Epidermal melanocyte (primary cell): ENCODE results near the gene GPANK1.
"Not testable (repeated sequence)": the region's sequence is repeated elsewhere in the genome, so short reads cannot be mapped to it uniquely, and the experiment has no call there.

ENCODE experiments used
- DNase-seq: peaks from one replicate; pipeline ENCODE4 v3.0.0; 2011; ENCODE audit warnings: low spot score; ENCODE audit not compliant: insufficient read length

GPANK1 gene

DNA sequence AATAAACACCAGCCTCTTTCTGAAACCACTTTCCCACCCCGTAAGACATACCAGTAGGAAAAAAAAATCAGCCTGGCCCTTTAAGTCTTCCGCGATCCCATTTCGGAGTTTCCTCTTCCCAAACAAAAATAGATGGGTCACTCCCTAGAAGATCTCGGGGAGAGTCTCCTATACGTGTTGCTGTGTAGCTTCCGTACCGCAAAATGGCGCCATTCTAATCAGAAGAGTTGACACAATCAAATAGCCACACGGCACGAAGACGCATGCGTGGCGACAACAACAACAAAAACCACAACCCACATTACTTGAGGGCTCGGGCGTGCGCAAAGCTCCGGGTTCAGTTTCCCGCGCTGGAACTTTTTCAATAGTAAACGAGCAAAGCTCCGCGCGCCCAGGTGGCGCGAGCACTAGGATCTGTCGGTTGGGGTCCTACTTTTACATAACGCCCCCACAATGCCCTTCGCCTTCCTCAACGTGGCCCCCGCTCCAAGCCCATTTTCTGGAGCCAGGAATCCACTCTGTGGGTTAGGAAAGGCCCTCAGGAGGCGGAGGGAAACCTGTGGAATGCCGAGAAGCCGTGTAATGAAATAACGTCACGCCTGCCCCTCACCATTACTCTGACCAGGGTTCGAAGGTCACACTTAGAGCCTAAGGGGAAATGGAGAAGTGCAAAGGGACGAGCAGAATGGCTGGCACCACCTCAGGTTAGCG is at the start of gene GPANK1:
Gene GPANK1 (minus strand): TSS at position 208 of the 711 bp plus-strand sequence. CDS start 519 bp downstream, outside the sequence.
- DNase-seq = peak; percentile 90

DNA sequence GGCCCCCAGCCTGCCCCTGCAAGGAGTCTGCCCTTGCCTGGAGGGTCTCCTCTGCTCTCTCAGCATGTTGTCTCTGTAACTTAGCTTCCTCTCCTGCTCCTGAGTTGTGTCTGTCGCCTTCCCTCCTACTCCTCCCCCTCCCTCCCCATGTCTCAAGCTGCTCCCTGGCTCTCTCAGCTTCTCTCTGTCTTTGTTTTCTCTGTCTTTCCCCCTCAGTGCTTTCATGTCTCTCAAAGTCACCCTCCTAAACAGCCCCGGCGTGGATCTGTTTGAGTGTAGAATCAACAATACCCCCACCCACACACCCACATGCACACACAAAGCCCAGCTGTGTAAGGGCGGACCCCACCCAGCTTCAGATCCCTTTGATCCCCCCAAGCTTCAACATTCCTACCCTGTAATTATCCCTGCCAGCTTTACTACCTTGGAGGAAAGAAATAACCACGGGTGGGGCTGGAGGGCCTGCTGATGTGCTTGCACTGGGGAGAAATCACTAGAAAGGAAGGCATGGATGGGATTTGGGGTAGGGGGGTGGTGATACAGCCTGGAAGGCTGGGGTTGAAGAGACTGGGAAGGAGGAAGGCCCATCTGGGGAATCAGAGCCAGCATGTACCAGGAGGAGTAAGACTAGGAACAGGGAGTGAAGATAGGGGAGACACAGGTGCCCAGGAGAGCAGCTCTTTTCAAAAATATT is 49.3 kb upstream of the GPANK1 start:
- DNase-seq = no peak

DNA sequence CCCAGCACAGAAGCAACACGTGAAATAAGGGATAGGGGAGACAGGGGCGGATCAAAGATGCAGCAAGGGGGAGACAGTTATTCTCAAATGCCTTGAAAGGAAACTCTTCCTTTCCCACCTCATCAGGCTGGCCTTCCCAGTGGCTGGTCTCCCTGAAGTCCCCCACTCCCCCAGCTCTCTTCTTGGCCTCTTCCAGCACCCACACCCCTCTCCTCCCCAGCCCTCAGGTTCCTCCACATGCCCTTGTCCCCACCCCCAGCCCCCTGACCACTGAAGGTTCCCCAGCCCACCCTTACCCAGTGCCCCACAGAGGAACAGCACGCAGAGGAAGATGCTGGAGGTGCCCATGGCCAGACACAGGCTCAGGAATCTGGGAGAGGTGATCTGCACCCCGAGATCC is 48.7 kb upstream of the GPANK1 start:
- DNase-seq = no peak

DNA sequence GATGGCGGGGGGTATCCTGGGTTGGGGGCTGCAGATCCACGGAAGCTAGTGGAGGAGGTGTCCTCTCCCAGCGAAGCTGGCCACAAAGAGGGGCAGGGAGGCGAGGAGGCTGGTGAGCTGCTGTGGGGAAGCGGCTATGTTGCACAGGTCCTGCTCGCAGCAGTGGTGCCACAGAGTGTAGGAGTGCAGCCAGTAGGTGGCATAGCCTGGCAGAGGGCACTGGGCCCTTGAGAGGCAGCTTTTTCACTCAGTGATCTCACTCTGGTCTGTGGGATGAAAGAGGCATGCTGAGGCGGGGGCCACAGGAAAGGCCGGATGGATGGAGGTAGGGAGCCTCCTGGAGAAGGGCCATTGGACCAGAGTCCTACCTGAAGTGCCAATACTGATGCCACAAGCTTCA is 47.5 kb upstream of the GPANK1 start:
- no peak for DNase-seq

DNA sequence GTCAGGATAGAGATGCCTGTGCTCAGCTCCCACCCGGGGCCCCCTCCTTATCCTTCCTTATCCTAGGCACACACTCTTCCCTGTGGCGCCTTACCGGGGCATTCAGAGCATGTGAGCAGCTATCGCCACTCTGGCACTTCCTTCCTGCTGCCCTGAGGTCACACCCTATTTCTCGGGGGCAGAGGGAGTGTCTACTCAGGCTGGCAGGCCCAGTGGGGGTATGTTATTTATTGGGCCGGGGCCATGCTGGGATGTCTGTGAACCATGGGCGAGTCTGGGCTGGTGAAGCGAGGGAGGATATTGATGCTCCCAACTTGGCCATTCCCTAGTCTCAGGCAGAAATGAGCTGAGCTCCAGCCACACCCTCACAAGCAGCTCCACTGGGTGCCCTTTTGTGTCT is 46.4 kb upstream of the GPANK1 start:
- DNase-seq = no peak

DNA sequence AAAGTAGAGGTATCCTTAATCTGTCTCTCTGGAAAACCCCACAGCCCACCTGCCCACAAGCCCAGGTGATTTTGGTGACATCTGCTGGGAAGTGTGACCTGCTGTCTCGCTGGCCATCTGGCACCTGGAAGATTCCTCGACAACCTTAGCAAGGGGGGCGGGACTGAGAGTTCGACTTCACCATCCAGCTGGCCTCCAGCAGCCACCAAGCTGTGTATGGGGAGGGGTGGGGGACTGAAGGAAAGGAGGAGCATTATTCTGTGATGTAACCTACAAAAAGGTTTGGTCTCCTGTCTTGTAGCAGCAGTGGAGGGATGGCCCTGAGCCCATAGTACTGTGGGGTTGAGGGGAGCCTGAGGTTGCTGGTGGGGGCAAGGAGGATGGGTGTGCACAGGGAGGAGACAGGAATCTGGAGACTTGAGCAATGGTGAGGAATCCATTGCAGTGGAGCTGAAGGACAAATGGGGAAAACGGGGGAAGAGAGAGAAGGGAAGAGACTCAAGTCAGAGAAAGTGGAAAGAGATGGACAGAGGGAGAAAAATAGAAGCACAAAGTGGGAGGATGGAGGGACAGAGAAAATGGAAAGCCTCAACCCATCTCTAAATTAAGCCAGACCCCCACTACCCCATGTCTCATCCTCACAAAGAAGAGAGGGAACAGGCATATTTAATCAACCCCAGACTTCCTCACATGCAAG is 45.9 kb upstream of the GPANK1 start:
- DNase-seq = no peak

DNA sequence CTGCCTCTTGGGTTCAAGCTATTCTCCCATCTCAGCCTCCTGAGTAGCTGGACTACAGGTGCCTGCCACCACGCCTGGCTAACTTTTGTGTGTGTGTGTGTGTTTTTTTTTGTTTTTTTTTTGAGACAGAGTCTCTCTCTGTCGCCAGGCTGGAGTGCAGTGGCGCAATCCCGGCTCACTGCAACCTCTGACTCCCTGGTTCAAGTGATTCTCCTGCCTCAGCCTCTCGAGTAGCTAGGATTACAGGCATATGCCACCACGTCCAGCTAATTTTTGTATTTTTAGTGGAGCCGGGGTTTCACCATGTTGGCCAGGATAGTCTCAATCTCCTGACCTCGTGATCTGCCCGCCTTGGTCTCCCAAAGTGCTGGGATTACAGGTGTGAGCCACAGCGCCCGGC is 44.4 kb upstream of the GPANK1 start:
- not testable (repeated sequence) for DNase-seq

DNA sequence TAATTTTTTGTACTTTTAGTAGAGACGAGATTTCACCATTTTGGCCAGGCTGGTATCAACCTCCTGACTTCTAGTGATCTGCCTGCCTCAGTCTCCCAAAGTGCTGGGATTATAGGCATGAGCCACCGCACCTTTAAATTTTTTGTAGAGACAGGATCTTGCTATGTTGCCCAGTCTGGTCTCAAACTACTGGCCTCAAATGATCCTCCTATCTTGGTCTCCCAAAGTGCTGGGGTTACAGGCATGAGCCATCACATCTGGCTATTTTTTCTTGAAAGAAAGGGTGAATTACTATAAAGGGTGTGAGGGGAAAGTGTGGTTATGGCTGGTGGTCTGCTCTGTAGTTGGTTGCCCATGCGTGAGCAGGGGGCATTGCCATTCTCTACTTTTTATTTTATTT is 43.4 kb upstream of the GPANK1 start:
- no peak for DNase-seq

DNA sequence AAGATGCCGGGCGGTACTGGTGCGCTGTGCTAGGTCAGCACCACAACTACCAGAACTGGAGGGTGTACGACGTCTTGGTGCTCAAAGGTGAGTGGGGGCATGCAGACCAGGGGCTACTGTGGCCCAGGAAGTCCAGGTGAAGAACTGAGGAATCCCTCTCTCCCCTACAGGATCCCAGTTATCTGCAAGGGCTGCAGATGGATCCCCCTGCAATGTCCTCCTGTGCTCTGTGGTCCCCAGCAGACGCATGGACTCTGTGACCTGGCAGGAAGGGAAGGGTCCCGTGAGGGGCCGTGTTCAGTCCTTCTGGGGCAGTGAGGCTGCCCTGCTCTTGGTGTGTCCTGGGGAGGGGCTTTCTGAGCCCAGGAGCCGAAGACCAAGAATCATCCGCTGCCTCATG is 42.9 kb upstream of the GPANK1 start:
- DNase-seq = no peak

DNA sequence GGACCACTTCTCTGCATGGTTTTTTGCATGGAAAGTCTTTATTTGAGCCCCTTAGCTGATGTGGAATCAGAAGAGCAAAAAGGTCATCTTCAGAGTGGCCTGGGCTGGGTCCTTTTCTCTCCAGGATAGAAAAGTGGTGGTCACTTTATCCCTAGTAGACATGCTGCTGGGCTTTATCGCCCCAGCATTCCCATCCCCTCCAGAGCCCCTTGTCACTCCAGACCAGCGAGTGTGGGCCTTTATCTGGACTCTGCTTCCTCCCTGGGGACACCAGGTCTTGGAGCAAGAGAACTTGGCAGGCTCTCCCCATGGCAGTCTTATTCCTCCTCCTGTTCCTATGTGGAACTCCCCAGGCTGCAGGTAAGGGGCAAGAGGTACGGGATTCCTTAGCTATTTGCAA is 41.8 kb upstream of the GPANK1 start, which contains the start of gene LY6G6F:
Gene LY6G6F (plus strand): TSS at position 268 of the 400 bp plus-strand sequence. CDS start 41 bp downstream, at position 309.
- DNase-seq = no peak

DNA sequence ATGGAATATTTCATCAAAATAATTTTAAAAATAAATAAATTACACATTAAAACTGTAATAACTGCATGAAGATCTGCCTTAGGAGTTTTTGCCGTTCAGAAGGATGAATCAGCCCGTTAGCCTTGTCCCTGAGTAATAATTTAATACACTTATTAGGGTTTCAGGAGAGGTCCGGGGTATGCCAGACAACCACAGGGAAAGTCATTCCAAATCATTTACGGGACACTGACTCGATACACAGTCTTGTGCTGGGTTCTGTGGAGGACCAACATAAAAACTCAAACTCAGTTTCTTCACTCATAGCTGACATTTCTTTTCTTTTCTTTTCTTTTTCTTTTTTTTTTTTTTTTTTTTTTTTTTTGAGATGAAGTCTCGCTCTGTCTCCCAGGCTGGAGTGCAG is 41.1 kb upstream of the GPANK1 start:
- no peak for DNase-seq

DNA sequence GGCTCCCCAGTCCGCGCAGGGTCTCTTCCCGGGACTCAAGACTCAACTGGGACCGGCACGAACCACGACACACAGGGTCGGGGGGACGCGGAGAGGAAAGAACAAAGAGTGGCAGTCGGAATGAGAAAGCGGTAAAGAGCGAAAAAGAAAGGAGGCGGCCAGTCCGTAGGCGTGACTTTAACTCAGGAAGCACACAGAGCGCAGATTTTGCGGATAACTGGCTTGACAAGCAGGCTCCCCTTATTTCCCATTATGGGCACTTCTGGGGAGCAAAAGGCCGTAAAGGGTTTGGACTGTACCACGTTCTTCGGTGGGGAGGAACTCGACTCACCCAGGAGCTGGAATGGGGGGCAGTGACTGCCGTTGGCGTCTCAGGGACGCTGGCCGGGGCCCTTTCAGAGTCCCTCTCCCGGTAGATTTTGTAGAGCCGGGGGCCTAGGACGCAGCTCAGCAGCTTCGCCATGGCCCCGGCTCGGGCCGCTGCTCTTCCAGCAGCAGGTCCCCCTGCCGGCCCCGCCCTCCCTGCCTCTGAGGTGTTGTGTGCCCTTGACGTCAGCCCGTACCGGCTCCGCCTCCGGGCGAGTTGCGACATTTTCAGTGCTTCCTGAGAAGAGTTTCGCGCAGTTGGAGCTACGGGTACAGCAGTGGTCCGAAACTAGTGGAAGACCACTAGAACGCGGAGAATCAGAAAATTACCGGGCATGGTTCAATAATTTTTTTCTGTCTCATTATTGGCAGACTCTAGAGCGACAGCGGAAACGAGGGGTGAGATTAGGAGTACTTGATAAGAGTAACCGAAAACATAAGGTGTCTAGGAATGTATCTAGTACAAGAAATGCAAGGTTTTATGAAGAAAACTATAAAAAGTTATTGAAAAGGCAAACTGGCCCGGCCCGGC is 38.3 kb upstream of the GPANK1 start, which contains the start of gene ABHD16A:
Gene ABHD16A (minus strand): TSS at position 506 of the 898 bp plus-strand sequence. CDS start 43 bp downstream, at position 463.
- DNase-seq = peak; percentile 99

DNA sequence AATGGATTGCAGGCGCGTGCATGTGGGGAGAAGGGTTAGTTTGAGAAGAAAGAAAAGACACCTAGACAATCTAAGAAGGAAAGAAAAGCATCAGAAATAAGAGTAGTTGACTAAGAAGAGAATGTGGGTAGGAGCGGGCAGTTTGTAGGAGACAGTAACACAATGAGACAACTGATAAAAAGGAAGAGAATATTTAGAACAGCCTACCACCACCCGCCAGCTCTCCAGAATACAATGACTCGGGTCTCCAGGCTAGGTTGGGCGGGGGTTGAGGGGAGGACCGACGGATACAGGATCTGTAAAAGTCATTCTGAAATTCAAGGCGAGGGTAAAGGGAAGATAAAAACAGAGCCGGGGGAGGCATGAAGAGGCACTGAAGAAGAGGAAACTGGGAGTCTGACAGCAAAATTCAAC is 37.6 kb upstream of the GPANK1 start:
- no peak for DNase-seq

DNA sequence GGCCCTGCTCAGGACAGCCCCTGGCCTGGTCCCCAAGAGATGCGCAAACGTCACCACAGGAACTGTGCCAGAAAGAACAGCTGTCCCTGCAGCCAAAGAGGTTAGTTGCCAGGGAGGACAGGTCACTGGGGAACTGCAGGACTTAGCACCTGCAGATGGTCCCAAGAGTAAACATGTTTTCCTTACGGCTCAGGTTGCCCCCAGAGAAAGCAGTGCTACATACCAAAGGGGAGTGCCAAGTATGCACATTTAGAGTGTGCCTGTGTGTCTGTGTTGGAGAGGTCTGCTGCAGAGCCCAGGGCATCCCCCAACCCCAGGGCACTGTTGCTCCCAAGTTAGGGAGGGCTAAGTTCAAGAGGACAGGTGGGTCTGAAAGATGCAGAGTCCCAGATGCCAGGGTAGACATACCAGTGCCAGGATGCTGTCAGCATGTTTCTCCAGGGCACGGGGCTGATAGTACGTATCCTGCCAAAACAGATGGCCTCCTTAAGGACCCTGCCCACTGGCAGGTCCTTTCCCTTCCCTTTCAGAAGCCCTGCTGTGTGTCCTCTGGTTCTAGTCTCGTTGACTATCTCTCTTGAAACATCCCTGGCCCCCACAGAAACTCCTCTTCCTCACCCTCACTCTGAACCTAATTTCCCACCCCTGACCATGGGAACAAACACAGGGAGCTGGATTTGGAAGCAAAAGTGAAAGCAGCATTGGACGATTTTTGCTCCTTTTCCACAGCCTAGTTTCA is 37.0 kb upstream of the GPANK1 start:
- no peak for DNase-seq

DNA sequence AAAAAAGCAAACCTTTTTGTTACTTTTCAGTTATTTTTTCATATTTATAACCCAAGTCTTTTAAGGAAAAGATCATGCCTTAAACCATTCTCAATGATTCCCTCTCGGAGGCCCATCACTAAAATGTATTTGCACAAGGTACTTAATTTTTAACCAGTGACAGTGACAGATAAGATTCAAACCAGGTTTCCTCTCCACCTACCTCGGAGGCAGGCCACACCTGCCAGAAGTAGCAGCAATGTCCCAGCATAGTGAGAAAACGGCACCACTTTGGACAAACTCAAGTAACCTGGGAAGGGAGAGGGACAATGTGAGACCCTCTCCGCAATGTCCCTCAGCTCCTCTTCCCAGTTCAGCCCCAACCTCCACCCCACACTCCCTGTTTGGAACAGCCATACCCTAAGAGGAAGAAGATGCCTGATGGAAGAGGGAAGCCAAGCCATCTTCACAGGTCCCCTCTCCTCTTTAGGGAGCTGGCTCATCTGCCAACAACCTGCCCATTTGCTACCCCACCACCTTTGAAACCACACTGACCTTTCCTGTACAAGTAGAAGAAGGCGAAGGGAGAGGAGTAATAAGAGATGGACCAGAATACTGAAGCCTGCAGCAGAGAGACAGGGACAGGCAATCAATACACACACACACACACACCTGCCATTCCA is 36.1 kb upstream of the GPANK1 start:
- no peak for DNase-seq

DNA sequence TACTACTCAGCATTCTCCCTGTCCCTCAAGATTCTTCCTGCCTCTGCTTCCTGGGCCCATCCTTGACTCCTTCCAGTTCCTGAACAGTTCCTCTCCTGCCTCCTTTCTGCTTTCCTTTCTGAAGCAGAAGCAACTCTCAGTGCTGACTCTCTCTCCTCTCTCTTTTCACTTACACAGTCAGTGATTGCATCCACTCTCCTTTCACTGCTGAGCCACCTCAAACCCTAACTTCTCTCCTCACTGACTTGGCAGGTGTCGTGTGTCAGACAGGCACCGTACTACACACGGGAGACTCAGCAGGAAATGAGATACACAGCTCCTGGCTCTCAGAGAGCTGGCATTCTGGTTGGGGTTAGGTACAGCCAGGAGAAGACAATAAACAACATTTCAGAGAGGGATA is 32.8 kb upstream of the GPANK1 start:
- DNase-seq = no peak

DNA sequence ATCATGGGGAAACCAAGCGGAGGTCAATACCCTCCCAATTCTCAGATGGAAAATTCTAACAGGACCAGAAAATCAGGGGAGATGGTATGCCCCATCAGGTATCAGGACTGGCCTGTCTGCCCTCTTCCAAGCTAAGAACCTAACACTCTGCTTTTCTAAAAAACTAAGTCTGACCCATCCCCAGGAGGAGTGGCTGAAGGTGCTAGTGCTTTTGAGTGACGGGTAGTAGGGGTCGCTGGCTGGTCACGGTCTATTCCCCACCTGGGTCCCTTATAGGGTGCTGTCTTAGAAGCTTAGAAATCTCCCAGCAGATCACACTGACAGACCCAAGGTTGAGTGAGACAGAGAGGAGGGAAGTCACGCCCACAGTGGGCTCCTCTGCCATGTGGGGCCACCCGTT is 28.7 kb upstream of the GPANK1 start:
- no peak for DNase-seq

DNA sequence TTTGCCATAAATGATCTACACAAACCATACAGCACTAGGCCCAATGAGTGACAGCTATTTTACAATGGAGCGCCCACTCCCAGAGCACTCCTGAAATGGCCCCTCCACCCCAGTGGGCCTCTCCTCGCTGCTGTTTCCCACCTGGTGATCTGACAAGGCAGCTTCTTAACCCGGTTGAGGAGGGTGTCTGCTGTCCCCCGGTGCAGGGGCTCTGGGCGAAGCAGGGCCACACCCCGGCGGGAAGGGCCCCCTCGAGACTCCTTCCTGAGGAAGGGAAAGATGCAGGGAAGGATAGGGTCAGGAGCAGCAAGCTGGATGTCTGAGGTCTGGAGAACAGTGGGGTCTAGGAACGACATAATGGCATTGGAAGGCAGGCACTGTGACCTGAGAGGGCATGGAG is 28.1 kb upstream of the GPANK1 start:
- no peak for DNase-seq

DNA sequence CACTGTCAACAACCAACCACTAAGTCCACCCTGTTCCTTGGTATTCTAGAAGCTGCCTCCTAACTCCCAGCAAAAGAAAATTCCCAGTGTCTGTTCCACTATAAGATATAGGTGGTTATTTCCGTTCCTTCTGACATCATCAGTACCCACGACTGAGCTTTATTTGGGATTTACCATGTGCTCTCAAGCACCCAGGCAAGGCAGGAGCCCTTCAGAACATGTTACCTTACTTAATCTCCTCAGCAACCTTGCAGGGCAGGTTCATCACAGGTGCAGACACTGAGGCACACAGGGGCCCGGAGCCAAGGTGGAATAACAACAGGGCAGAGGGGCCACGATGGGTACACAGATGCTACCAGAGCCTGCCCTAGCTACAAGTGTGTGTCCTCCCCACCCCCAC is 27.6 kb upstream of the GPANK1 start:
- DNase-seq = no peak

DNA sequence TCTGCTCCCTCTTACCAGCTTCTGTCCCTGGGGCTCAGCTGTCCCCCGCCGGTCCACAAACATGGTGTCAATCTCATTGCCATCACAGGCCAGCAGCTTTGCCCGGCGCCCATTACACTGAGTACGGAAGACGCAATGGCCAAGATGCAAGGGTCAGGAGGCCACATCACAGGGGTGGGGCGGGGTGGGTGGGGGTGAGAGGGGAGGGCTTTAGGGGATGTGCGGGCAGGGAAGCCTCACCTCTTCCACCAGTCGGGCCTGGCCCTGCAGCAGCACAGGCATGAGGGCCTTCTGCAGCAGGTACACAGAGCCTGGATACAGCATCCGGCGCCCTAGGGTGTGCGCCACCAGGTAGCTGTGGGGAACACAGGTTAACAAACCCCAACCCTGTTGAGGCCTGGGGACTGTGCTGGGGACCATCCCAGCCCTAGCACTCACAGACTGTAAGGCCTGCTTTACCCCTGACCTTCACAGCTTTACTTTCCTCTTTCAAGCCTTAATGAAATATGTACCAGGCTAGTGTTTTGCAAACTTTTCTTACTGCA is 26.8 kb upstream of the GPANK1 start:
- no peak for DNase-seq
